Aorta (tissue), 5 donors: ENCODE results near the gene MUC2. TPM values are rescaled to one million over a fixed set of nuclear protein-coding genes. Genes with fewer than 3 reads are reported as not detected.
A peak's percentile ranks its signal among the peaks of the same experiment; 100 is the strongest.
"Not testable (repeated sequence)": the region's sequence is repeated elsewhere in the genome, so short reads cannot be mapped to it uniquely, and the experiment has no call there.

ENCODE experiments used
- ATAC-seq: fragments of 200-7000 bp; cut with Tn5 transposase; one replicate; pipeline ENCODE4 v1.9.1; 2022; ENCODE audit warnings: moderate library complexity; ENCODE audit not compliant: low FRiP score
- DNase-seq, 2 donors: peaks; one replicate each; pipeline ENCODE4 v3.0.0-alpha.2; 2020
- H3K27ac ChIP-seq, 2 donors: one replicate each; pipeline ENCODE4 v1.5.1; 2013; ENCODE audit warnings: low read length in 2 of 2, mild to moderate bottlenecking in 2 of 2, moderate library complexity in 2 of 2, control low read depth in 1 of 2, inconsistent platforms in 1 of 2, low read depth in 1 of 2
- H3K27me3 ChIP-seq, 2 donors: one replicate each; pipeline ENCODE4 v1.6.1; 2013; ENCODE audit warnings: control low read depth in 1 of 2, low read length in 1 of 2, mild to moderate bottlenecking in 1 of 2, moderate library complexity in 1 of 2; ENCODE audit not compliant: insufficient read depth in 2 of 2, control insufficient read depth in 1 of 2
- H3K36me3 ChIP-seq, 2 donors: one replicate each; pipeline ENCODE4 v1.6.1; 2013; ENCODE audit warnings: control low read depth in 1 of 2, low read length in 1 of 2, mild to moderate bottlenecking in 1 of 2; ENCODE audit not compliant: insufficient read depth in 2 of 2, control insufficient read depth in 1 of 2
- H3K4me1 ChIP-seq, 2 donors: one replicate each; pipeline ENCODE4 v1.6.1; 2013; ENCODE audit warnings: low read length in 2 of 2, control low read depth in 1 of 2, mild to moderate bottlenecking in 1 of 2, moderate library complexity in 1 of 2; ENCODE audit not compliant: insufficient read depth in 2 of 2, control insufficient read depth in 1 of 2
- H3K4me3 ChIP-seq, 2 donors: one replicate each; pipeline ENCODE4 v1.5.1; 2013; ENCODE audit warnings: low read length in 2 of 2, control low read depth in 1 of 2, mild to moderate bottlenecking in 1 of 2
- H3K9me3 ChIP-seq: one replicate; pipeline ENCODE4 v1.6.1; 2013; ENCODE audit warnings: mild to moderate bottlenecking, low read length; ENCODE audit not compliant: control insufficient read depth
- WGBS, 2 donors: extraction: QIAGEN DNeasy Blood & Tissue Kit; methylation state at CpG; one replicate each; pipeline ENCODE4 v1.1.7; 2013; 5-methylcytosine and 5-hydroxymethylcytosine counted together
- intact Hi-C, 2 donors: fragments of 100-400 bp; cut with DNase I; formaldehyde crosslinking; loops; one replicate each; pipeline versions ENCODE4 v1.14.2 to v1.15.0; 2022
- polyA plus RNA-seq, 2 donors: library from polyadenylated mRNA; stranded (reverse); fragments of 200-250 nt; gene quantifications; one replicate each; pipeline ENCODE4 v1.2.3, GENCODE V29; 2013
- total RNA-seq, 2 donors: library from RNA; stranded (reverse); fragmentation: NEBNext Ultra II Directional; extraction: Animal tissue kit (Norgen Biotek cat#: 25700); gene quantifications; one replicate each; pipeline ENCODE4 v1.2.1, GENCODE V29; 2021
- donor health status: healthy with polysubstance abuse.
- donor health status: Bipolar disorder and iron deficiency.
- donor health status: DM: no; HTN: no; CAD: no.
- donor health status: DM: no; HTN: no; CAD: no.
- donor health status: DM: yes; HTN: yes; CAD: no.

The MUC2 gene
- total and polyA plus RNA-seq, 4 donors = 0.06 to 11.8 (median 0.09) TPM

- no peaks in the 10 kb centered on the region for H3K9me3 ChIP-seq
- H3K27me3 ChIP-seq = no peaks in the 10 kb centered on the region
- intact Hi-C loops = no loop called here
- H3K4me3 ChIP-seq = no peak overlapping the region
- no peaks in the 10 kb centered on the region for H3K36me3 ChIP-seq
- ATAC-seq = no peak
- DNase-seq = peak; percentile 24 to 39
- no peak overlapping the region for H3K27ac ChIP-seq
- WGBS, 2 donors = 77 to 87% methylated on average over 10 of the region's 10 CpGs
- no peaks in the 10 kb centered on the region for H3K4me1 ChIP-seq
These were observed 37.0 kb downstream of the MUC2 start for GRCh38 chr11:1111545-1112212.

- peak; percentile 38 to 57 for DNase-seq
- H3K4me3 ChIP-seq = no peak overlapping the region
- no peaks in the 10 kb centered on the region for H3K36me3 ChIP-seq
- H3K4me1 ChIP-seq = no peaks in the 10 kb centered on the region
- intact Hi-C loops = no loop called here
- no peaks in the 10 kb centered on the region for H3K27me3 ChIP-seq
- no peak for ATAC-seq
- no peaks in the 10 kb centered on the region for H3K9me3 ChIP-seq
- H3K27ac ChIP-seq = no peak overlapping the region
- 89 to 92% methylated on average over 13 to 14 of the region's 14 CpGs for WGBS, 2 donors
These were observed 37.9 kb downstream of the MUC2 start for GRCh38 chr11:1112351-1113191.

GRCh38 chr11:1113405-1114201, 38.9 kb downstream of the MUC2 start:
- Histone ChIP-seq H3K4me1 (no peaks in the 10 kb centered on the region), H3K27me3 (no peaks in the 10 kb centered on the region), H3K27ac (no peak overlapping the region), H3K9me3 (no peaks in the 10 kb centered on the region), H3K4me3 (no peak overlapping the region), H3K36me3 (no peaks in the 10 kb centered on the region)
- peak; percentile 47 to 66 for DNase-seq
- WGBS, 2 donors = 84 to 86% methylated on average over 35 to 36 of the region's 36 CpGs
- intact Hi-C loops = no loop called here
- no peak for ATAC-seq

GRCh38 chr11:1115292-1115691, 40.6 kb downstream of the MUC2 start:
- DNase-seq = peak in 1 of 2 donors; percentile 43
- 84 to 87% methylated on average over 6 of the region's 6 CpGs for WGBS, 2 donors
- H3K9me3 ChIP-seq, H3K36me3 ChIP-seq, H3K27ac ChIP-seq, H3K4me1 ChIP-seq, H3K27me3 ChIP-seq, H3K4me3 ChIP-seq, ATAC-seq, intact Hi-C loops: not testable (repeated sequence)

GRCh38 chr11:1116104-1116503, 41.4 kb downstream of the MUC2 start:
- no peaks in the 10 kb centered on the region for H3K27me3 ChIP-seq
- ATAC-seq (no peak), DNase-seq (peak in 1 of 2 donors; percentile 48)
- H3K4me1 ChIP-seq = no peaks in the 10 kb centered on the region
- 86% methylated on average over 12 of the region's 12 CpGs for WGBS, 2 donors
- no peaks in the 10 kb centered on the region for H3K9me3 ChIP-seq
- no peak overlapping the region for H3K4me3 ChIP-seq
- H3K36me3 ChIP-seq = no peaks in the 10 kb centered on the region
- intact Hi-C loops = no loop called here
- H3K27ac ChIP-seq = no peak overlapping the region

- WGBS, 2 donors = 68 to 71% methylated on average over 23 of the region's 23 CpGs
- intact Hi-C loops = no loop called here
- Histone ChIP-seq H3K27me3 (no peaks in the 10 kb centered on the region), H3K4me3 (no peak overlapping the region), H3K27ac (no peak overlapping the region), H3K36me3 (no peaks in the 10 kb centered on the region), H3K4me1 (no peaks in the 10 kb centered on the region), H3K9me3 (no peaks in the 10 kb centered on the region)
- ATAC-seq = no peak
- peak in 1 of 2 donors; percentile 65 for DNase-seq
These were observed 42.2 kb downstream of the MUC2 start for GRCh38 chr11:1116666-1117390.

GRCh38 chr11:1117992-1118391, 43.3 kb downstream of the MUC2 start:
- H3K27me3 ChIP-seq = no peaks in the 10 kb centered on the region
- no peak overlapping the region for H3K4me3 ChIP-seq
- no peaks in the 10 kb centered on the region for H3K9me3 ChIP-seq
- intact Hi-C loops = no loop called here
- 69 to 78% methylated on average over 6 of the region's 6 CpGs for WGBS, 2 donors
- DNase-seq (peak; percentile 42 to 48), ATAC-seq (no peak)
- H3K4me1 ChIP-seq = no peaks in the 10 kb centered on the region
- H3K36me3 ChIP-seq = no peaks in the 10 kb centered on the region
- no peak overlapping the region for H3K27ac ChIP-seq
